HL-60 (cell line): ENCODE measurements around the gene TNIK.

Experiments
- CTCF ChIP-seq: IDR thresholded peaks from one replicate; pipeline ENCODE4 v1.5.1; 2011; ENCODE audit warnings: low read length, control low read depth, inconsistent platforms; ENCODE audit not compliant: insufficient read depth
- GABPA ChIP-seq: IDR thresholded peaks from 2 replicates; pipeline ENCODE4 v1.6.1; 2012; ENCODE audit warnings: low read depth
- POLR2AphosphoS5 ChIP-seq: IDR thresholded peaks from 2 replicates; pipeline ENCODE4 v1.6.1; 2012; ENCODE audit warnings: low read depth

DNA sequence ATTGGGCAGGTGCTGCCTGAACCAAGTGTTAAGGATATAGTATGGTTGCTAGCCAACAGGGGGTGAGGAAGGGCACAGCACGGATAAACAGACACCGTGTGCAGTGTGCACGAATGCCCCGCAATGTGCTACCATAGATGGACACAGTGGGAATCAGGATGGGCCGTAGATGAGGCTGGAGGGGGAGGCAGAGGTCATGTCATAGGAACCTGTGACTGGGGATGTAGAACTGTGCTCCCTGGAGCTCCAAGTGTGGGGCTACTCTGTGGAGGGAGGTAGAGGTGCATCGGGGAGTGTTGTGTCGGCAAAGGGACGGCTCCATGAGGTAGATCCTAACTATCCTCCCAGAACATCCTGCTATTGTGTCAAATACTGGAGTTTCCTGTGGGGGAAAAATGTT lies 102.5 kb downstream of the TNIK start:
- TF ChIP-seq CTCF, result no peak
- TF ChIP-seq GABPA, result no peak
- no peak for TF ChIP-seq POLR2AphosphoS5
